Measurements from ENCODE around the gene TMEM179.

Gene TMEM179

DNA sequence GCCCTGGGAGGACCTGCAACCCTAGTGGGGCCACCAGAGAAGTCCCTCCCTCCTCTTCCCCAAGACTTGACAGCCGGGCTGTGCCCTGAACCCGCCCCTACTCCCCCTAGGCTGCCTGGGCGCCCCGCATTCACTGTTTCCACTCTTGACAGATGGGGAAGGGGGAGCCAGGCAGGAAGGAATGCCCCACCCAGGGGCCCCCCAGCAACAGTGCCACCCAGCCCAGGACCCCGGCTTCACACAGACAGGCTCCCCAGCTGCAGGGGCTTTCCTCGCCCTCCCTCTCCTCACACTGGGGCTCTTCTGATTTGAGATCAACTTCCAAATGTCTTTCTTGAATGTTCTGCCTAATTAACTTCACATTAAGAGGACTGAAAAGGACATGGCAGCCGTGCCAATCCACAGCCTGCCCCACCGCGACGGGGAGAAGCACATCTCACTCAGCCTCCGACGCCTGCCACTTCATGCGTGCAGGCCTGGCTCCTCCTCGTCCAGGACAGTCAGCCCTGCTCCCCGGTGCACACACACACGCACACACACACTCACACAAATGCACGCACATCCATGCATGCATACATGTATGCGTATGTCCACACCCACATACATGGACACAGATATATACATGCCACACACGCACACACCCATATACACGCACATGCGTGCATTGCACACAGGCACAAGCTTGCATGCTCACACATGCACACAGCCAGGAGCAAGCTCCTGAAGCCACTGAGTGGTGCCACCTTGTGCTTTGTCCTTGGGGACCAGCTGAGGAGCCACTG, 44.6 kb downstream of the TMEM179 start:
- DNase-seq (ENCODE audit: low read depth), result no peak
- H3K4me3 ChIP-seq (ENCODE audit: low read length), result no peak overlapping the region
- TF ChIP-seq, protein P1, sequence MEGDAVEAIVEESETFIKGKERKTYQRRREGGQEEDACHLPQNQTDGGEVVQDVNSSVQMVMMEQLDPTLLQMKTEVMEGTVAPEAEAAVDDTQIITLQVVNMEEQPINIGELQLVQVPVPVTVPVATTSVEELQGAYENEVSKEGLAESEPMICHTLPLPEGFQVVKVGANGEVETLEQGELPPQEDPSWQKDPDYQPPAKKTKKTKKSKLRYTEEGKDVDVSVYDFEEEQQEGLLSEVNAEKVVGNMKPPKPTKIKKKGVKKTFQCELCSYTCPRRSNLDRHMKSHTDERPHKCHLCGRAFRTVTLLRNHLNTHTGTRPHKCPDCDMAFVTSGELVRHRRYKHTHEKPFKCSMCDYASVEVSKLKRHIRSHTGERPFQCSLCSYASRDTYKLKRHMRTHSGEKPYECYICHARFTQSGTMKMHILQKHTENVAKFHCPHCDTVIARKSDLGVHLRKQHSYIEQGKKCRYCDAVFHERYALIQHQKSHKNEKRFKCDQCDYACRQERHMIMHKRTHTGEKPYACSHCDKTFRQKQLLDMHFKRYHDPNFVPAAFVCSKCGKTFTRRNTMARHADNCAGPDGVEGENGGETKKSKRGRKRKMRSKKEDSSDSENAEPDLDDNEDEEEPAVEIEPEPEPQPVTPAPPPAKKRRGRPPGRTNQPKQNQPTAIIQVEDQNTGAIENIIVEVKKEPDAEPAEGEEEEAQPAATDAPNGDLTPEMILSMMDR (conservative IDR thresholded peaks at IDR 0.05; ENCODE audit: low read depth, low read length), result no peak

- H3K4me3 ChIP-seq (ENCODE audit: low read length), result no peak overlapping the region
- TF ChIP-seq, protein P1 (conservative IDR thresholded peaks at IDR 0.05; ENCODE audit: low read depth, low read length), result no peak
- no peak for DNase-seq (ENCODE audit: low read depth)
Measured at GRCh38 chr14:104559028-104559803, 45.4 kb downstream of the TMEM179 start.

- no peak for DNase-seq (ENCODE audit: low read depth)
- TF ChIP-seq, protein P1 (conservative IDR thresholded peaks at IDR 0.05; ENCODE audit: low read depth, low read length), result no peak
- H3K4me3 ChIP-seq (ENCODE audit: low read length), result no peak overlapping the region
Measured at GRCh38 chr14:104558231-104559027, 46.1 kb downstream of the TMEM179 start.

DNA sequence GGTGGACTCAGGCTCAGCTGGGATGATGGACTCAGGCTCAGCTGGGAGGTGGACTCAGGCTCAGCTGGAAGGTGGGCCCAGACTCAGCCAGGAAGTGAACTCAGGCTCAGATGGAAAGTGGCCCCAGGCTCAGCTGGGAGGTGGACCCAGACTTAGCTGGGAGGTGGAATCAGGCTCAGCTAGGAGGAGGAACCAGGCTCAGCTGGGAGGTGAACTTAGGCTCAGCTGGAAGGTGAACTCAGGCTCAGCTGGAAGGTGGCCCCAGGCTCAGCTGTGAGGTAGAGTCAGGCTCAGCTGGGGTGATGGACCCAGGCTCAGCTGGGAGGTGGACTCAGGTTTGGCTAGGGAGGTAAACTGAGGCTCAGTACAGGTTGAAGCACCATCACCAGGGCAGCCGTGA, 46.8 kb downstream of the TMEM179 start:
- TF ChIP-seq, protein P1 (conservative IDR thresholded peaks at IDR 0.05; ENCODE audit: low read depth, low read length), result no peak
- no peak overlapping the region for H3K4me3 ChIP-seq (ENCODE audit: low read length)
- DNase-seq (ENCODE audit: low read depth), result no peak

GRCh38 chr14:104557086-104557485, 47.5 kb downstream of the TMEM179 start:
- DNase-seq (ENCODE audit: low read depth), result no peak
- TF ChIP-seq, protein P1 (conservative IDR thresholded peaks at IDR 0.05; ENCODE audit: low read depth, low read length), result no peak
- H3K4me3 ChIP-seq (ENCODE audit: low read length), result no peak overlapping the region

DNA sequence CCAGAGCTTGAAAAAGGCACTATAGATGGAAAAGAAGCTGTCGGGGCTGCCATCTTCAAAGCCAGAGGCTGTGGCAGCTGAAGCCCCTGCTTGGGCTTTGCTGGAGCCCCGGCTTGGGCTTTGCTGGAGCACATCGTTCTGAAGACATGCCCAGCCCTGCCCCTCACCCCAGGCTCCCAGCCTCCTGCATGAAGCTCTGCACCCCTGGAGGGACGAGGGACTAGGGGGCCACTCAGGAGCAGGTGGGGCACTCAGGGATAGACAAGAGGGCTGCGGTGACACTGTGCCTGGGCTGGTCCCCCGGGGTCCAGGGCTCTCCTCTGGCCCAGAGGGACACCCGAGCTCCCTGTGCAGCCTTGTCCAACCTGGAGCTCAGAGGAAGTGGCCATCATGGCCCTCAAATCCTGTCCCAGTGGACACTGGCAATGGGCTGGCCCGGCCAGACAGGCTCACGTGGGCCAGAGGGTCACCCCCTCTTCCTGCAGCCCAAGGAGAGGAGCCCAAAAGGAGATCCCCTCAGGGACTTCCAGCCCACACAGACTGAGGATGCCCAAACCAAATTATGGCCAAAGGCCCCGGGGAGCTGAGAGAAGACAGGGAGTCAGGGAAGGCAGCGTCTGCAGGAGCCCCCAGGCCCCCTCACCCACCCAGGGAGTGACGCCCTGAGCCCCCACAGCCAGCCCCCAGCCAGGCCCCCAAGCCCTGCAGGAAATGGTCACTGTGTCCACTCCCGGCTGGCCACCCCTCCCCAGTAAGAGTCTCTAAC, 48.1 kb downstream of the TMEM179 start:
- DNase-seq (ENCODE audit: low read depth), result no peak
- no peak overlapping the region for H3K4me3 ChIP-seq (ENCODE audit: low read length)
- TF ChIP-seq, protein P1 (conservative IDR thresholded peaks at IDR 0.05; ENCODE audit: low read depth, low read length), result no peak
